NK-92 treated with Interleukin-12 subunit alpha and Interleukin-12 subunit beta, amount 100 ng/mL, for 24 hours (cell line): ENCODE data around the gene NUDC.
"Not testable (repeated sequence)": the region's sequence is repeated elsewhere in the genome, so short reads cannot be mapped to it uniquely, and the experiment has no call there.

Experiments
- DNase-seq: peaks from one replicate; lab custom pipeline; 2025; lab: John Stamatoyannopoulos, UW

NUDC gene

GRCh38 chr1:26911399-26912146 is 10.0 kb upstream of the NUDC start:
- no peak for DNase-seq

GRCh38 chr1:26912147-26912490 is 9.4 kb upstream of the NUDC start:
- no peak for DNase-seq

- no peak for DNase-seq
Observed at GRCh38 chr1:26913389-26913753, 8.2 kb upstream of the NUDC start.

DNA sequence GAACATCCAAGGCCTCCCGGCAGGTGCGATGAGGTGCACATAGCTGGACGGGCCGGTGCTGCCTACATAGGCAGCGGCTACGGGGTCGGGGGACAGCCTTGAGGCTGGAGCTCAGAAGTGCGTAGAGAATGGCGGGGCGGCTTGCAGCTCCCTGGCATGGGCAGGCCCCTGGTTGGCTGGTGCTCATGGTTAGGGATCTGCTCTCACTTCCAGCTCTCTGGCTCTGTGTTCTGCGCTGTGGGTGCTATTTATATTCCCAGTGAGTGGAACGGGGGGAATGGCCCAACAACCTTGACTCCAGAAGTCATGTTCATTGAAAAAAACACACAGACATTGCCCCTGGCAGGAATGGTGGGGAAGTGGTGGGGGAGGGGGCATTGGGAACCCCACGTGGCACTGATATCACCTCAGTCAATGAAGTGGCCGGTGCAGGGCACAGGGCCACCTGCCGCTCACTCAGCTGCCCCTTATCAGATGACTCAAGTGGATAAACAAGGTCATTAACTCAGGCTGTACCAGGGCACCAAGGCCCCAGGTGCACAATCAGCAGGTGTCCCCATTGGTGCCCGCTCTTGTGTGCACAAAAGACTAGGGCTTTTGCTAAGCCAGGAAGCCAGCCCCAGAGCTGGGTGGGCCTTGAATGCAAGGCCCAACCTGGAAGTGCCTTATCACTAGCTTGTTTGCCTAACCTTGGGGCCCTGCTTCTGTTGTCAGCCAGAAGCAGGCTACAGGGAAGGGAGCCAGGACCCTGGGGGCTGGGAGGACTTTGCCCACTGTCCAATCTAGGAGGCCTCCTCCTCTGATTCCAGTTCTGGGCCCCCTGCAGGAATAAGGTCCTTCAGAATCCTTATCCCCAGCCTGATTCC is 7.6 kb upstream of the NUDC start, which contains the start of gene NR0B2:
TSS of gene NR0B2 (minus strand) at position 222 of the 866 bp plus-strand sequence. CDS start at position 187, 35 bp downstream.
- DNase-seq, result no peak

DNA sequence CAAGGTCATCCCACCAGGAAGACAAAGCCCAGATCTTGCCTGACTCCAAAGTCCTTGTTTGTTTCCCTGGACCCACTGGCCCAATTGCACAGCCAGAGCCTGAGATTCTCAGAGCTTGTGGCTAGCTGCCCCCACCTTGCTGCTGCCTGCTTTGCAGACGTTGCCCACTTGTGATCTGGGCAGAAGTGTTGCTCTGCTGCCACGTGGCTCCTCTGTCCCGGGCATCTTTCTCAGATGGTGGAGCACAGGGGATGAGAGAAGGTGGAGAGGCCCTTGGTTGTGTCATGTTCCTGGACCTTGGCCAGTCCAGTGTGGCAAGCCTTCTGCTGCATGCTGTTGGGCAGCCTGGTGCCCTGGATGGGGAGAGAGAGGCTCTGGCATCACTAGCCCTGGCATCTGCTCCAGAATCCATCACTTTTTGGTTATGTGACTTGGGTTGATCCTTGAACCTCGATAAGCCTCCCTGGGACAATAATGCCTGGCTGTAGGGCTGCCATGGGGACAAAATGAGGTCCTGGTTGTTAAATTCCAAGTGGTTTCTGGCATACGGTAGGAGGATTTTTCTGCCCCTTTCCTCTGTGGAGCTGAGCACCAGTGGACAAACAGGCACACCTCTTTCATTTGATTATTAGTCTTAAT is 6.2 kb upstream of the NUDC start:
- no peak for DNase-seq

GRCh38 chr1:26921126-26921539 is 410 bp upstream of the NUDC start:
- no peak for DNase-seq

DNA sequence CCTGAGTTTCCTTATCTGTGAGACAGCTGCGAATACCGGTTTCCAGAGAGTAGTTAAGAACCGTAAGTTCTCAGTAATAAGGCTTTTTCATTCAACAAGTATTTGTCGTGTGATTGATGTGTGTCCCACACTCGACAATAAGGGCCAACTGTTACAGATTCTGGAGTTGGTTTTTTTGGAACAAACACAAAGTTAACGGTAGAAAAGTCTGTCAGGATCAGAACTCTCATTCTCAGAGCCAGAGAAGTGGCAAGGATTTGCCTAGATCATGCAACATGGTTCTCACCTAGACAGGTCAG is 837 bp downstream of the NUDC start:
- DNase-seq, result no peak

GRCh38 chr1:26922901-26923300 is 1.4 kb downstream of the NUDC start:
- DNase-seq, result no peak

DNA sequence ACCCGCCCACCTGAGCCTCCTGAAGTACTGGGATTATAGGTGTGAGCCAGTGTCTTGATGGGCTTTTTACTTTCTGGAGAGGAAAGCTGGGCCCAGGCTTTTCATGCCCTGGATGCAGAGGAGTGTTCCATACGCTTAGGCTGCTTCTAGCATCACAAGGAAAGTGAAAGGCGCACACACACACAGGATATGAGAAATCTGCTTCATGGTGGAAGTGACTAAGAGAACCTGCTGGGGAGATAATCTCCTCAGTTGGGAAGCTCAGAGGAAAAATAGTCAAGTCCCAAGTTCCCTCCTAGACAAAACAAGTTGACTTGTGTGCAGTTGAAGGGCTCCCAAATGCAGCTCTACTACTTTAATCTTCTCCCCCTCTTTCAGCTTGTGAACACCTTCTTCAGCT is 2.2 kb downstream of the NUDC start:
- no peak for DNase-seq

DNA sequence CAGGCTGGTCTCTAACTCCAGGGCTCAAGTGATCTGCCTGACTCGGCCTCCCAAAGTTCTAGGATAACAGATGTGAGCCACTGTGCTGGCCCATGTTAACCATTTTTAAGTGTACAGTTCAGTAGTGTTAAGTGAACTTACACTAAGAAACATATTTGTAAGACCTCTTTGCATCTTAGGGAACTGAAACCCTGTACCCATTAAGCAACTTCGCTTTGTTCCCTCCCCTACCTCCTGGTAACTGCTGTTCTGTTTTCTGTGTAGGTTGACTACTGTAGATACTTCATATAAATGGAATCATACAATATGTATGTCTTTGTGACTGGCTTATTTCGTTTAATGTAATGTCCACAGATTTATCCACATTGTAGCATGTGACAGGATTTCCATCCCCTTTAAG is 11.0 kb downstream of the NUDC start:
- DNase-seq, result no peak

DNA sequence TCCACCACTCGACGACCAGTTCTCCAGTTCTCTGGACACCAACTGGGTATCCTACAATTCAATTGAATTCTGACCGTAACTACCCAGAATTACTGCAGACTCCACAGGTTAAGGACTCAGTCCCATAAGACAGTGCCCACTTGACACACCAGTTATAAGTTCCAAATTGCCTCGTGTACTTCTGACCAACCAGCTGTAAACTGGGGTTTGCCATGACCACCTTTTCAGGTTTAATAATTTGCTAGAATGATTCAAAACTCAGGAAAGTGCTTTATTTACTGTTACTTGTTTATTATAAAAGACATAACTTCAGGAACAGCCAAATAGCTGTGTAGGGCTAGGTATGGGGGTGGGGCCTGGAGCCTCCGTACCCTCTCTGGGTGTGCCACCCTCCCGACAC is 15.3 kb downstream of the NUDC start:
- no peak for DNase-seq

- no peak for DNase-seq
Observed at GRCh38 chr1:26938004-26938658, 16.6 kb downstream of the NUDC start.

- no peak for DNase-seq
Observed at GRCh38 chr1:26938659-26939025, 17.1 kb downstream of the NUDC start.

GRCh38 chr1:26941311-26941710 is 19.8 kb downstream of the NUDC start:
- no peak for DNase-seq

- DNase-seq, result no peak
Observed at GRCh38 chr1:26942656-26943055, 21.1 kb downstream of the NUDC start.

- DNase-seq, result no peak
Observed at GRCh38 chr1:26945138-26945537, 23.6 kb downstream of the NUDC start.

DNA sequence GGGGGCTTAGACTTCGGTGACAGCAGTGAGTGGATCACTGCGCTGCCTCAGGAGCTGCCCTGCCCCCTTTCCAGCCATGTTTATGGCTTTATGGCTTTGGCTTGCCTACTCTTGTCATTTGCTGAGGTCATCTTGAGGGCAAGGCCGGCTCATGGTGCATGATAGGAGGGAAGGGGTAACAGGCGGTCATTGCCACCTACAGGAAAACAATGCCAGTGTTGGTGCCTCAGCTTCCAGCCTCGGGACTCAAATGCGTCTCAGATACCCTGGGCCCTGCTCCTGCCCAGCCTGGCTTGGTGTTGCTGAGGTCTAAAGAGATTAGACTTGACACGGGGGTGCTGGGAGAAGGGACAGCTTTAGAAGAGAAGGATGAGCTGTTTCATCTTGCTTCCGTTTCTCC is 24.2 kb downstream of the NUDC start:
- DNase-seq, result no peak

DNA sequence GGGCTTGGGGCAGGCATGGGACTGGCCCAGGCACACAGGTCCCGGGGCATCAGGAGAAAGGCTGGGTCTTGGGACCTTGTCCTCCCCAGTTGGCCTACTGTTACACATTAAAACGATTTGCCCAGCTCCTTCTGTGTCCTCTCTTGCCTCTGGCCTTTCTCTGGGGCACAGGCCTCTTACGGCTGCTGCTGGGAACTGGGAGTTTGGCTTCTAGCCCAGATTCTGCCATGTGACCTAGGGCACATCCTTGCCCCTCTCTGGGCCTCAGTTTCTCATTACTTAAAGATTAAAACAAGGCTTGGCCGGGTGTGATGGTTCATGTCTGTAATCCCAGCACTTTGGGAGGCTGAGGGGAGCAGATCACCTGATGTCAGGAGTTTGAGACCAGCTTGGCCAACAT is 24.7 kb downstream of the NUDC start:
- no peak for DNase-seq

DNA sequence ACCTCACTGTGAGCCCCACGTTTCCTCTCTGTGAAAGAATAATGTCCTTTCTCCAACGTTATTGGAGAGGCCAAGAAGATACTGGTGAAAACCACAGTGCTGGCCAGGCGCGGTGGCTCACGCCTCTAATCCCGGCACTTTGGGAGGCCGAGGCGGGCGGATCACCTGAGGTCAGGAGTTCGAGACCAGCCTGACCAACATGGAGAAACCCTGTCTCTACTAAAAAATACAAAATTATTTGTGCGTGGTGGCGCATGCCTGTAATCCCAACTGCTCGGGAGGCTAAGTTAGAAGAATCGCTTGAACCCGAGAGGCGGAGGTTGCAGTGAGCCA is 27.1 kb downstream of the NUDC start:
- not testable (repeated sequence) for DNase-seq

GRCh38 chr1:26949266-26949925 is 27.9 kb downstream of the NUDC start:
- no peak for DNase-seq

- DNase-seq, result no peak
Observed at GRCh38 chr1:26949926-26950319, 28.4 kb downstream of the NUDC start.

- DNase-seq, result no peak
Observed at GRCh38 chr1:26950602-26951001, 29.1 kb downstream of the NUDC start.
